Naive thymus-derived CD8-positive, alpha-beta T cell (primary cell): ENCODE measurements around the gene IGDCC3. TPM values are rescaled to one million over a fixed set of nuclear protein-coding genes. Genes with fewer than 3 reads are reported as not detected.
"Not testable (repeated sequence)": the region's sequence is repeated elsewhere in the genome, so short reads cannot be mapped to it uniquely, and the experiment has no call there.

ENCODE experiments used
- ATAC-seq, 2 donors: fragments of 150-1000 bp; cut with Tn5 transposase in 1 of 2; sonication (Bioruptor Pico), chemical (Tn5 transposase) in 1 of 2; 1 replicate in 1 of 2; 2 replicates in 1 of 2; pipeline ENCODE4 v1.10.0; 2021; ENCODE audit warnings: mild to moderate bottlenecking in 2 of 2, moderate library complexity in 2 of 2
- POLR2A ChIA-PET: fragments of 350-600 bp; sonication (Branson Sonifier 250); formaldehyde crosslinking; loops from one replicate; lab custom pipeline; 2021; ENCODE audit warnings: antibody characterized with exemption; lab: Charles Lee
- DNase-seq, 10 donors: peaks; one replicate each; pipeline versions ENCODE4 v3.0.0 to v3.0.0-alpha.2; 2020 to 2022
- H3K27ac Mint-ChIP-seq, 10 donors: one replicate each; pipeline ENCODE4 v1.8.0; 2020 to 2022; ENCODE audit warnings: mild to moderate bottlenecking in 10 of 10, mixed read lengths in 10 of 10, moderate library complexity in 4 of 10, inconsistent platforms in 1 of 10
- H3K27me3 Mint-ChIP-seq, 5 donors: one replicate each; pipeline ENCODE4 v1.8.0; 2021 to 2022; ENCODE audit warnings: mixed read lengths in 5 of 5
- H3K36me3 Mint-ChIP-seq, 3 donors: one replicate each; pipeline ENCODE4 v1.8.0; 2020 to 2022; ENCODE audit warnings: mixed read lengths in 3 of 3, mild to moderate bottlenecking in 2 of 3, inconsistent platforms in 1 of 3
- H3K4me1 Mint-ChIP-seq, 4 donors: one replicate each; pipeline ENCODE4 v1.8.0; 2021 to 2022; ENCODE audit warnings: mixed read lengths in 4 of 4
- H3K4me3 Mint-ChIP-seq, 10 donors: one replicate each; pipeline ENCODE4 v1.8.0; 2020 to 2022; ENCODE audit warnings: mild to moderate bottlenecking in 10 of 10, mixed read lengths in 10 of 10, moderate library complexity in 6 of 10, inconsistent platforms in 1 of 10
- H3K9me3 Mint-ChIP-seq, 9 donors: one replicate each; pipeline ENCODE4 v1.8.0; 2020 to 2022; ENCODE audit warnings: mixed read lengths in 9 of 9, mild to moderate bottlenecking in 3 of 9, inconsistent platforms in 1 of 9, moderate library complexity in 1 of 9
- polyA plus RNA-seq, 3 donors: library from polyadenylated mRNA; unstranded; fragments of 300-500 nt; fragmentation: Illumina TruSeq; gene quantifications; one replicate each; pipeline ENCODE4 v1.2.3, GENCODE V29; 2021
- total RNA-seq, 8 experiments: library from RNA in 2 of 8; stranded (reverse) in 2 of 8; gene quantifications; one replicate each; pipeline ENCODE4 v1.2.3 and lab custom pipeline; 2021 to 2026

IGDCC3 gene
- total and polyA plus RNA-seq, 5 experiments from 2014 or later: not detected

DNA sequence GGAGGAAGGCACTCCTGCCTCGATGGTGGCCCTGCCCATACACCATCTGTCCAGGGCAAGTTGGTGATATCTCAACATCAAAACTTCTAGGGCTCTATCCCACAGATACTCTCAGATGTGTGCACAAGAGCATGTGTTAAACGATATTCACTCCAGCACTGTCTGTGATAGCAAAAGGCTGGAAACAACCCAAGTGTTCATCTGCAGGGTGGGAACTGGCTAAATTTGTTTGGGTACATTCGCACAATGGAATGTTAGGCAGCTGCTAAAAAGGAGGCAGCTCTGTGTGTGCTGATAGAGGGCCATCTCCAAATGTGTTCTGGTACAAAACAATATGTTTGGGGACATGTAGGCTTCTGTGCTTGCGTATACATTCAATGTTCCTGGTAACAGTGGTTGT lies 25.2 kb upstream of the IGDCC3 start:
- DNase-seq (no peak), ATAC-seq (no peak)
- Mint-ChIP-seq H3K27me3 (peaks cover 7 to 47% (median 20%) of the 10 kb centered on the region in 5 donors), H3K36me3 (no peaks in the 10 kb centered on the region), H3K9me3 (no peaks in the 10 kb centered on the region), H3K27ac (no peak overlapping the region), H3K4me3 (no peak overlapping the region), H3K4me1 (peaks cover 0 to 3% (median 0%) of the 10 kb centered on the region in 4 donors)
- POLR2A ChIA-PET: no interaction called here

- POLR2A ChIA-PET: no interaction called here
- no peak for ATAC-seq
- Mint-ChIP-seq H3K4me1 (peaks cover 2 to 5% (median 4%) of the 10 kb centered on the region in 4 donors), H3K9me3 (no peaks in the 10 kb centered on the region), H3K27ac (no peak overlapping the region), H3K4me3 (no peak overlapping the region), H3K27me3 (peaks cover 14 to 60% (median 31%) of the 10 kb centered on the region in 5 donors), H3K36me3 (no peaks in the 10 kb centered on the region)
- no peak for DNase-seq
Observed at GRCh38 chr15:65401611-65402240, 23.9 kb upstream of the IGDCC3 start.

DNA sequence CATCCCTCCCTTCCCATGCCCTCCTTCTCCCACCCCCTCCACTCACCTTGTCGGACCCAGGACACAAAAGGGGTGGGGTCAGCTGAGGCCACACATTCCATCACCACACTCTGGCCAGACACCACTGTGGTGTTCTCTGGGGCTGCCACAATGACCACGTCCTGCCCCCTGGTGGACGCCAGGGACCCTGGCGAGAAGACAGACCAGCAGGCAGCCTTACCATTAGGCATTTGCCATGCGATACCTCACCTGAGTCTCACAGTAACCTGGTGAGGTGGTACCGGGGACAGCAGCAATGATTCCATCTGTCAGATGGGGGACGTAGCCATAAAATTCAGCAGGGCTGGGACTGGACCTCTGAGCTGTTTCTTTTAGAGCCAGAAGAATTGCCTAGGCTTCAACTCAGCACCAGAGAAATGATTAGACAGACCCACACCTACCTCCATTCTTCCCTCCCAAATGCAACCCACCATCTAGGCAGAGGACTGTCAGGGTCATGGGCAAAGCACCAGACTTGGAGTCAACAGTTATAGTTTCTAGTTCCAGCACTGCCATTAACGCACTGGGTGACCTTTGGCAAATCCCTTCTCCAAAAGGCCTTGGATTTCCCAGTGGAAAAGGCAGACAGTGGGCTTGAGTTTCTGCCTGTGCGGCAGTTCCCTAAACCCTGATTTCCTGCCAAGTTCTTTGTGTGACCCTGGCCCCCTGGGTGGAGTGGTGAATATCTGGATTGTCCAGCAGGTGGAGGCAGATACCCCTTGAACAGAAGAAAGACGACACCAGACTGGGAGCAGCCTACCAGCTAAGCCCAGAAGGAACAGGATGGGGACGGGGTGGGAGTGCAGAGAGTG lies 23.2 kb upstream of the IGDCC3 start:
- POLR2A ChIA-PET: no interaction called here
- H3K36me3 Mint-ChIP-seq: no peaks in the 10 kb centered on the region
- peaks cover 2 to 13% (median 9%) of the 10 kb centered on the region in 4 donors for H3K4me1 Mint-ChIP-seq
- no peak overlapping the region for H3K4me3 Mint-ChIP-seq
- ATAC-seq (peak; percentile 63 to 70), DNase-seq (peak in 6 of 10 donors; percentile 8 to 31 (median 26))
- H3K27ac Mint-ChIP-seq: no peak overlapping the region
- H3K27me3 Mint-ChIP-seq: peaks cover 21 to 66% (median 36%) of the 10 kb centered on the region in 5 donors
- no peaks in the 10 kb centered on the region for H3K9me3 Mint-ChIP-seq

DNA sequence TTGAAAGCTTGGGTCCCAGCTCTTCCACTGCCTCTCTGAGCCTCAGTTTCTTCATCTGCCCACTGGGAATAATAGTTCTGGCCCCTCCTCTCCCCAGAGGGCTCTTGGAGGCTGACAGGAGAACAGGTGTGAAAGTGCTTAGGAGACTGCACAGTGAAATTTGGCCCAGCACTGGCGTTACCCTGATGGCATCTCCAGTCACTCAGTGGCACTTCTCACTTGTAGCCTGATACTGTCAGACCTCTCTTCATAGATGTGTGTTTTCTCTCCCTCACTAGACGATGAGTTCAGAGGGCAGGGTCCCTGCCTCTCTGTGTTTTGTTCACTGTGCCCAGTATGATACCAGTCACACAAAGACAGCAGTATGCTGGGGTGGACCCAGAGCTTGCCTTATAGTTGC lies 22.2 kb upstream of the IGDCC3 start:
- Mint-ChIP-seq H3K4me1 (peaks cover 2 to 19% (median 9%) of the 10 kb centered on the region in 4 donors), H3K36me3 (no peaks in the 10 kb centered on the region), H3K27ac (no peak overlapping the region), H3K9me3 (no peaks in the 10 kb centered on the region), H3K4me3 (no peak overlapping the region), H3K27me3 (peaks cover 29 to 72% (median 41%) of the 10 kb centered on the region in 5 donors)
- DNase-seq (no peak), ATAC-seq (no peak)
- POLR2A ChIA-PET: no interaction called here

DNA sequence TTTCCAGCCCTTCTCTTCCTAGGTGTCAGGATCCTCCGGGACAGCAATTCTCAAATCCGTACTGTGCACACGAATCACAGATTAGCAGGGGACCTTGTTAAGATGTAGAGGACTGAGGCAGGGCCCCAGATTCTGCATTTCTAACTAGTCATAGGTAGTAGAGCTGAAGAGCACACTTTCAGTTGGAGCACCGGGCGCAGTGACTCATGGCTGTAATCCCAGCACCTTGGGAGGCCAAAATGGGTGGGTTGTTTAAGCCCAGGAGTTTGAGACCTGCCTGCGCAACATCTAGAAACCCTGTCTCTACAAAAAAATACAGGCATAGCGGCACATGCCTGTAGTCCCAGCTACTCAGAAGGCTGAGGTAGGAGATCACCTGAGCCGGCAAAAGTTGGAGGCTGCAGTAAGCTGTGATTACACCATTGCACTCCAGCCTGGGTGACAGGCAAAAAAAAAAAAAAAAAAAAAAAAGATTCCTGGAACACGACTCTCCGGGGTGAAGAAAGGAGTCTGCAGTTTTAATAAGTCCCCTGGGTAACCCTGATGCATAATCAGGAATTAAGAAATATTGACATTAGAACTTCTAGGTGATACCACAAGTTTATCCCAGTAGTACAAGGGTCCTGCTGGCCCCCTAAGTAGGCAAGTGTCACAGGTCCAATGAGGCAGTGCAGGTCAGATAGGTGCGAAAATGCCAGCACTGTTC lies 21.4 kb upstream of the IGDCC3 start:
- Mint-ChIP-seq H3K9me3 (no peaks in the 10 kb centered on the region), H3K4me1 (peaks cover 2 to 19% (median 9%) of the 10 kb centered on the region in 4 donors), H3K36me3 (no peaks in the 10 kb centered on the region), H3K27ac (no peak overlapping the region), H3K27me3 (peaks cover 34 to 81% (median 45%) of the 10 kb centered on the region in 5 donors), H3K4me3 (no peak overlapping the region)
- DNase-seq (no peak), ATAC-seq (no peak)
- POLR2A ChIA-PET: no interaction called here

DNA sequence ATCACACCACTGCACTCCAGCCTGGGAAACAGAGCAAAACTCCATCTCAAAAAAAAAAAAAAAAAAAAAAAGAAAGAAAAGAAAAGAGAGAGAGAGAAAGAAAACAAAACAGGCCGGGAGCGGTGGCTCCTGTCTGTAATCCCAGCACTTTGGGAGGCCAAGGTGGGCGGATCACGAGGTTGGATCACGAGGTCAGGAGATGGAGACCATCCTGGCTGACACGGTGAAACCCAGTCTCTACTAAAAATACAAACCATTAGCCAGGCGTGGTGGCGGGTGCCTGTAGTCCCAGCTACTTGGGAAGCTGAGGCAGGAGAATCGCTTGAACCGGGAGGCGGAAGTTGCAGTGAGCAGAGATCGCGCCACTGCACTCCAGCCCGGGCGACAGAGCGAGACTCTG lies 20.7 kb upstream of the IGDCC3 start:
- H3K4me3 Mint-ChIP-seq, ATAC-seq, H3K27ac Mint-ChIP-seq, POLR2A ChIA-PET, H3K36me3 Mint-ChIP-seq, H3K9me3 Mint-ChIP-seq, DNase-seq: not testable (repeated sequence)
- Mint-ChIP-seq H3K27me3 (peaks cover 38 to 83% (median 49%) of the 10 kb centered on the region in 5 donors), H3K4me1 (peaks cover 2 to 19% (median 9%) of the 10 kb centered on the region in 4 donors)

- H3K9me3 Mint-ChIP-seq: no peaks in the 10 kb centered on the region
- no peaks in the 10 kb centered on the region for H3K36me3 Mint-ChIP-seq
- ATAC-seq (no peak), DNase-seq (no peak)
- H3K4me1 Mint-ChIP-seq: peaks cover 2 to 19% (median 9%) of the 10 kb centered on the region in 4 donors
- POLR2A ChIA-PET: no interaction called here
- peak overlapping the region in 6 of 10 donors; percentile 33 to 57 (median 51) for H3K4me3 Mint-ChIP-seq
- no peak overlapping the region for H3K27ac Mint-ChIP-seq
- peaks cover 41 to 85% (median 54%) of the 10 kb centered on the region in 5 donors for H3K27me3 Mint-ChIP-seq
Observed at GRCh38 chr15:65396965-65397317, 19.1 kb upstream of the IGDCC3 start.

DNA sequence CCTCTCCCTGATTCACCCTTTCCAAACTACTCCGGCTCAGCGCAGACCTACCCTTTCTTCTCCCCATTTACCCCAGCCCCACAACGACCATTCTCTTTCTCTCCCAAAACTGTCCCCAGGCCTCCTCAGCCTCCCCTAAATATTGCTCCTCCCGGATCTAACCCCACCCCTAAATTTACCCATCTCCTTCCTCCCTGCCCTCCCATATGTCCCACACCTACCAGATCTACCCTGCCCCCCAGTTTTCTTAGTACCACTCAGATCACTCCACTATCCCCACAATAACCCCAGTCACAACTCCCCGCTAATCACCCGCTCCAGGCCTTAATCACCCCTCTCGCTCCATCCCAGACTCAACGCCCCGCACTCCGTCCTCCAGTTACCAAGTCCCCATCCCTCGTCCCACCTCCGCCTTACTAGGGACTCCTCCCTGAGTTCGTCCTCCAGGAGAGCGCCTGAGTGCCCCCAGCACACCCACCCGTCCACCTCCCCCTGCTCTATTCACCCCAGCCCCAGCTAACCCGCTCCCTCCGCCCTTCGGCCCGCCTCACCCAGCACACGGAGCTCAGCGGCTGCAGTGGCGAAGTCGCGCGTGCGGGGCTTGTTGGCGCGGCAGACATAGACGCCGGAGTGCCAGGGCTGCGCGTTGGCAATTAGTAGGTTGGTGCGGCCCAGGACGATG lies 18.6 kb upstream of the IGDCC3 start:
- POLR2A ChIA-PET: no interaction called here
- DNase-seq (no peak), ATAC-seq (no peak)
- no peaks in the 10 kb centered on the region for H3K9me3 Mint-ChIP-seq
- peak overlapping the region in 7 of 10 donors; percentile 14 to 53 (median 36) for H3K4me3 Mint-ChIP-seq
- H3K27me3 Mint-ChIP-seq: peaks cover 40 to 86% (median 54%) of the 10 kb centered on the region in 5 donors
- no peaks in the 10 kb centered on the region for H3K36me3 Mint-ChIP-seq
- H3K27ac Mint-ChIP-seq: no peak overlapping the region
- H3K4me1 Mint-ChIP-seq: peaks cover 2 to 19% (median 9%) of the 10 kb centered on the region in 4 donors

GRCh38 chr15:65395567-65396202 lies 17.9 kb upstream of the IGDCC3 start:
- H3K9me3 Mint-ChIP-seq: no peaks in the 10 kb centered on the region
- H3K36me3 Mint-ChIP-seq: no peaks in the 10 kb centered on the region
- DNase-seq: no peak
- no peak overlapping the region for H3K27ac Mint-ChIP-seq
- peaks cover 2 to 19% (median 8%) of the 10 kb centered on the region in 4 donors for H3K4me1 Mint-ChIP-seq
- H3K27me3 Mint-ChIP-seq: peaks cover 34 to 79% (median 52%) of the 10 kb centered on the region in 5 donors
- no peak for ATAC-seq
- H3K4me3 Mint-ChIP-seq: peak overlapping the region in 2 of 10 donors; percentile 39 to 53
- POLR2A ChIA-PET: no interaction called here

- Mint-ChIP-seq H3K9me3 (no peaks in the 10 kb centered on the region), H3K36me3 (no peaks in the 10 kb centered on the region), H3K4me1 (peaks cover 2 to 19% (median 8%) of the 10 kb centered on the region in 4 donors), H3K4me3 (no peak overlapping the region), H3K27ac (no peak overlapping the region), H3K27me3 (peaks cover 34 to 77% (median 51%) of the 10 kb centered on the region in 5 donors)
- DNase-seq (no peak), ATAC-seq (no peak)
- POLR2A ChIA-PET: no interaction called here
Observed at GRCh38 chr15:65394936-65395335, 17.1 kb upstream of the IGDCC3 start.

GRCh38 chr15:65394280-65394789 lies 16.5 kb upstream of the IGDCC3 start:
- Mint-ChIP-seq H3K4me3 (peak overlapping the region in 1 of 10 donors; percentile 34), H3K27me3 (peaks cover 33 to 77% (median 47%) of the 10 kb centered on the region in 5 donors), H3K36me3 (no peaks in the 10 kb centered on the region), H3K4me1 (peaks cover 2 to 19% (median 8%) of the 10 kb centered on the region in 4 donors), H3K9me3 (no peaks in the 10 kb centered on the region), H3K27ac (peak overlapping the region in 1 of 10 donors; percentile 78)
- POLR2A ChIA-PET: no interaction called here
- ATAC-seq (no peak), DNase-seq (no peak)

DNA sequence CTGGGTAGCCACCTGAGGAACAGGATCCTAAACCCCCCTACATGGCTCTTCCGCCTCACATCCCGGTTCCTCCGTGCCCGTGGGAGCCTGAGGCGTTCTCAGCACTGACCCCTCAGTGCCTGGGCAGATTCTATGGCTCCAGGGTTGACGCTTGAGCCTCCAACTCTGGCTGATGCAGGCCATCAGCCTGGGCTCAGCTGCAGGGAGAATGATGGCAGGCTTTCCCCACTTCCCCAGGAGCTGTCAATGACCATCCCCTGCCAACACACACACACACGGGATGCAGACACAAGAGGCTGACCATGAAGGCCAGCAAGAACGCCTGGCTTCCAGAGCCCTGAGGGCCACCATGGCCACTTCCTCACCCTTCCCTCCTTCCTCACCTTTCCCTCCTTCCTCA lies 15.8 kb upstream of the IGDCC3 start:
- POLR2A ChIA-PET: no interaction called here
- no peak overlapping the region for H3K27ac Mint-ChIP-seq
- no peak overlapping the region for H3K4me3 Mint-ChIP-seq
- H3K9me3 Mint-ChIP-seq: no peaks in the 10 kb centered on the region
- H3K27me3 Mint-ChIP-seq: peaks cover 32 to 74% (median 43%) of the 10 kb centered on the region in 5 donors
- DNase-seq (no peak), ATAC-seq (no peak)
- H3K36me3 Mint-ChIP-seq: no peaks in the 10 kb centered on the region
- peaks cover 2 to 19% (median 8%) of the 10 kb centered on the region in 4 donors for H3K4me1 Mint-ChIP-seq
